Nephron (organoid): ENCODE data around the gene S100A9.

ENCODE experiments used
- H3K27ac Mint-ChIP-seq, 3 experiments: 2 replicates each; pipeline ENCODE4 v1.8.0; 2020; ENCODE audit warnings: mixed read lengths in 3 of 3, mild to moderate bottlenecking in 2 of 3, moderate library complexity in 1 of 3
- H3K27me3 Mint-ChIP-seq: 2 replicates; pipeline ENCODE4 v1.8.0; 2021; ENCODE audit warnings: low read depth, mild to moderate bottlenecking, moderate library complexity, mixed read lengths
- H3K36me3 Mint-ChIP-seq: 2 replicates; pipeline ENCODE4 v1.8.0; 2020; ENCODE audit warnings: low read depth, mixed read lengths
- H3K4me1 Mint-ChIP-seq: 2 replicates; pipeline ENCODE4 v1.8.0; 2020; ENCODE audit warnings: mixed read lengths
- H3K4me3 Mint-ChIP-seq, 3 experiments: 2 replicates each; pipeline ENCODE4 v1.8.0; 2020; ENCODE audit warnings: mild to moderate bottlenecking in 3 of 3, mixed read lengths in 3 of 3, moderate library complexity in 2 of 3
- H3K9me3 Mint-ChIP-seq: 2 replicates; pipeline ENCODE4 v1.8.0; 2020; ENCODE audit warnings: mixed read lengths
- CTCF ChIP-seq, 3 experiments: fragments of 200-600 bp; sonication (generic); IDR thresholded peaks; one replicate each; pipeline ENCODE4 v1.5.0; 2021; ENCODE audit warnings: antibody characterized with exemption in 3 of 3; ENCODE audit not compliant: unreplicated experiment in 3 of 3

The S100A9 gene

GRCh38 chr1:153392258-153392657 lies 34.6 kb downstream of the S100A9 start:
- Mint-ChIP-seq H3K27ac (no peak overlapping the region), H3K9me3 (no peaks in the 10 kb centered on the region), H3K4me3 (no peak overlapping the region), H3K27me3 (peaks cover 45% of the 10 kb centered on the region), H3K36me3 (no peaks in the 10 kb centered on the region), H3K4me1 (no peaks in the 10 kb centered on the region)
- no peak for TF ChIP-seq CTCF (IDR thresholded peaks at IDR 0.05; ENCODE audit: unreplicated experiment in 3 of 3)

- no peaks in the 10 kb centered on the region for H3K4me1 Mint-ChIP-seq
- no peaks in the 10 kb centered on the region for H3K36me3 Mint-ChIP-seq
- H3K27me3 Mint-ChIP-seq, result peaks cover 43% of the 10 kb centered on the region
- no peaks in the 10 kb centered on the region for H3K9me3 Mint-ChIP-seq
- TF ChIP-seq CTCF (IDR thresholded peaks at IDR 0.05; ENCODE audit: unreplicated experiment in 3 of 3), result no peak
- no peak overlapping the region for H3K4me3 Mint-ChIP-seq
- H3K27ac Mint-ChIP-seq, result no peak overlapping the region
These were observed 35.2 kb downstream of the S100A9 start for GRCh38 chr1:153392822-153393221.

GRCh38 chr1:153393926-153394325 lies 36.3 kb downstream of the S100A9 start:
- no peak for TF ChIP-seq CTCF (IDR thresholded peaks at IDR 0.05; ENCODE audit: unreplicated experiment in 3 of 3)
- H3K4me3 Mint-ChIP-seq, result no peak overlapping the region
- H3K9me3 Mint-ChIP-seq, result no peaks in the 10 kb centered on the region

GRCh38 chr1:153394391-153394790 lies 36.7 kb downstream of the S100A9 start:
- Mint-ChIP-seq H3K4me3 (no peak overlapping the region), H3K27me3 (peaks cover 42% of the 10 kb centered on the region), H3K4me1 (no peaks in the 10 kb centered on the region), H3K36me3 (no peaks in the 10 kb centered on the region), H3K27ac (no peak overlapping the region), H3K9me3 (no peaks in the 10 kb centered on the region)
- TF ChIP-seq CTCF (IDR thresholded peaks at IDR 0.05; ENCODE audit: unreplicated experiment in 3 of 3), result no peak

More at GRCh38 chr1:153393926-153394325, 36.3 kb downstream of the S100A9 start:
- H3K36me3 Mint-ChIP-seq, result no peaks in the 10 kb centered on the region
- no peaks in the 10 kb centered on the region for H3K4me1 Mint-ChIP-seq
- H3K27me3 Mint-ChIP-seq, result peaks cover 39% of the 10 kb centered on the region
- H3K27ac Mint-ChIP-seq, result no peak overlapping the region

- Mint-ChIP-seq H3K4me3 (no peak overlapping the region), H3K9me3 (no peaks in the 10 kb centered on the region), H3K27ac (no peak overlapping the region), H3K27me3 (peaks cover 48% of the 10 kb centered on the region), H3K4me1 (no peaks in the 10 kb centered on the region), H3K36me3 (no peaks in the 10 kb centered on the region)
- no peak for TF ChIP-seq CTCF (IDR thresholded peaks at IDR 0.05; ENCODE audit: unreplicated experiment in 3 of 3)
These were observed 37.6 kb downstream of the S100A9 start for GRCh38 chr1:153395136-153395685.

- peaks cover 46% of the 10 kb centered on the region for H3K27me3 Mint-ChIP-seq
- no peak overlapping the region for H3K4me3 Mint-ChIP-seq
- no peaks in the 10 kb centered on the region for H3K9me3 Mint-ChIP-seq
- no peaks in the 10 kb centered on the region for H3K36me3 Mint-ChIP-seq
- no peaks in the 10 kb centered on the region for H3K4me1 Mint-ChIP-seq
- no peak overlapping the region for H3K27ac Mint-ChIP-seq
- TF ChIP-seq CTCF (IDR thresholded peaks at IDR 0.05; ENCODE audit: unreplicated experiment in 3 of 3), result no peak
These were observed 38.1 kb downstream of the S100A9 start for GRCh38 chr1:153395776-153396175.
